MM.1S (cell line): ENCODE measurements around the gene SOX18.

Source experiments
- DNase-seq: peaks from one replicate; pipeline ENCODE4 v3.0.0-alpha.2; 2015
- H2AFZ ChIP-seq: fragments of 300-600 bp; sonication (generic); 2 replicates; pipeline ENCODE4 v1.6.0; 2016; ENCODE audit warnings: antibody characterized with exemption, low read length
- H3F3A ChIP-seq: fragments of 300-600 bp; sonication (generic); 2 replicates; pipeline ENCODE4 v1.6.1; 2016; ENCODE audit warnings: mild to moderate bottlenecking, antibody characterized with exemption, low read length, moderate library complexity, mixed read lengths; ENCODE audit not compliant: insufficient read depth
- H3K27ac ChIP-seq: fragments of 300-600 bp; sonication (generic); 2 replicates; pipeline ENCODE4 v1.5.1; 2016; ENCODE audit warnings: mild to moderate bottlenecking, low read length
- H3K27me3 ChIP-seq: fragments of 300-600 bp; sonication (generic); replicated peaks from 2 replicates; pipeline ENCODE4 v1.6.0; 2016; ENCODE audit warnings: low read length; ENCODE audit not compliant: insufficient read depth
- H3K36me3 ChIP-seq: fragments of 300-600 bp; sonication (generic); replicated peaks from 2 replicates; pipeline ENCODE4 v1.6.1; 2016; ENCODE audit warnings: mild to moderate bottlenecking, low read length, mixed read lengths; ENCODE audit not compliant: insufficient read depth
- H3K4me1 ChIP-seq: fragments of 300-600 bp; sonication (generic); 2 replicates; pipeline ENCODE4 v1.6.1; 2016; ENCODE audit warnings: low read length, mixed read lengths
- H3K4me2 ChIP-seq: fragments of 300-600 bp; sonication (generic); 2 replicates; pipeline ENCODE4 v1.6.0; 2016; ENCODE audit warnings: low read depth, low read length
- H3K4me3 ChIP-seq: fragments of 300-600 bp; sonication (generic); 2 replicates; pipeline ENCODE4 v1.5.1; 2016; ENCODE audit warnings: low read length, mixed read lengths
- H3K79me2 ChIP-seq: fragments of 300-600 bp; sonication (generic); 2 replicates; pipeline ENCODE4 v1.6.1; 2016; ENCODE audit warnings: mixed run types, low read length, mixed read lengths
- H3K9ac ChIP-seq: fragments of 300-600 bp; sonication (generic); 2 replicates; pipeline ENCODE4 v1.6.1; 2016; ENCODE audit warnings: low read length, mixed read lengths
- H3K9me2 ChIP-seq: fragments of 300-600 bp; sonication (generic); replicated peaks from 2 replicates; pipeline ENCODE4 v1.6.1; 2016; ENCODE audit warnings: mild to moderate bottlenecking, low read length, mixed read lengths; ENCODE audit not compliant: insufficient read depth
- H3K9me3 ChIP-seq: fragments of 300-600 bp; sonication (generic); replicated peaks from 2 replicates; pipeline ENCODE4 v1.6.1; 2016; ENCODE audit warnings: mild to moderate bottlenecking, low read length, mixed read lengths; ENCODE audit not compliant: insufficient read depth
- H4K20me1 ChIP-seq: fragments of 300-600 bp; sonication (generic); 2 replicates; pipeline ENCODE4 v1.6.1; 2016; ENCODE audit warnings: mild to moderate bottlenecking, low read length, moderate library complexity, mixed read lengths; ENCODE audit not compliant: insufficient read depth
- CTCF ChIP-seq: fragments of 300-600 bp; sonication (generic); IDR thresholded peaks from 2 replicates; pipeline ENCODE4 v1.5.1; 2016; ENCODE audit warnings: antibody characterized with exemption, low read length, mixed read lengths
- EZH2 ChIP-seq: fragments of 300-600 bp; sonication (generic); optimal IDR thresholded peaks from 2 replicates; pipeline ENCODE3; 2017; ENCODE audit warnings: low read depth, mild to moderate bottlenecking, antibody characterized with exemption, low read length, mixed read lengths
- EZH2phosphoT487 ChIP-seq: fragments of 300-600 bp; sonication (generic); IDR thresholded peaks from 2 replicates; pipeline ENCODE4 v1.6.1; 2018; ENCODE audit warnings: antibody characterized with exemption, low read length

The SOX18 gene

DNA sequence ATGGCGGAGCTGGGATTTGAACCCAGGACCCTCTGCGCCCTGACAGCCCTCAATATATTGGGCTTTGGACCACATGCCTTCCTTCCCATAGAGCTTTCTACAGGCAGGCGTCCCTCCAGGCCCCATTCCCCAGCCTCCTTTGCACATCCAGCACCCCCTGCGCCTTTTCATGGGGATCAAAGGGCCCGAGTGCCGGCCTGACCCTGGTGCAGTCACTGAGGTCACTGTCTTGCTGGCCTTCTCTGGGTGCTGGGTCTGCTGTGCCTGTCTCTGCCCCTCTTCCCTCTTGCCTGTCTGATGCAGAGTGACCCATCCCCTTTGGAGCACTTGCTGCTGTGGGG is 32.2 kb upstream of the SOX18 start:
- Histone ChIP-seq H3K36me3 (no peaks in the 10 kb centered on the region), H2AFZ (no peak overlapping the region), H3K9me3 (no peaks in the 10 kb centered on the region), H3K79me2 (no peaks in the 10 kb centered on the region), H3K4me2 (no peak overlapping the region), H4K20me1 (no peaks in the 10 kb centered on the region), H3K4me1 (peaks cover 17% of the 10 kb centered on the region), H3K27me3 (peaks cover 58% of the 10 kb centered on the region), H3K9me2 (no peaks in the 10 kb centered on the region), H3F3A (peaks cover 26% of the 10 kb centered on the region), H3K4me3 (no peak overlapping the region), H3K27ac (no peak overlapping the region), H3K9ac (no peak overlapping the region)
- no peak for DNase-seq
- TF ChIP-seq EZH2phosphoT487 (no peak), EZH2 (no peak), CTCF (no peak)

DNA sequence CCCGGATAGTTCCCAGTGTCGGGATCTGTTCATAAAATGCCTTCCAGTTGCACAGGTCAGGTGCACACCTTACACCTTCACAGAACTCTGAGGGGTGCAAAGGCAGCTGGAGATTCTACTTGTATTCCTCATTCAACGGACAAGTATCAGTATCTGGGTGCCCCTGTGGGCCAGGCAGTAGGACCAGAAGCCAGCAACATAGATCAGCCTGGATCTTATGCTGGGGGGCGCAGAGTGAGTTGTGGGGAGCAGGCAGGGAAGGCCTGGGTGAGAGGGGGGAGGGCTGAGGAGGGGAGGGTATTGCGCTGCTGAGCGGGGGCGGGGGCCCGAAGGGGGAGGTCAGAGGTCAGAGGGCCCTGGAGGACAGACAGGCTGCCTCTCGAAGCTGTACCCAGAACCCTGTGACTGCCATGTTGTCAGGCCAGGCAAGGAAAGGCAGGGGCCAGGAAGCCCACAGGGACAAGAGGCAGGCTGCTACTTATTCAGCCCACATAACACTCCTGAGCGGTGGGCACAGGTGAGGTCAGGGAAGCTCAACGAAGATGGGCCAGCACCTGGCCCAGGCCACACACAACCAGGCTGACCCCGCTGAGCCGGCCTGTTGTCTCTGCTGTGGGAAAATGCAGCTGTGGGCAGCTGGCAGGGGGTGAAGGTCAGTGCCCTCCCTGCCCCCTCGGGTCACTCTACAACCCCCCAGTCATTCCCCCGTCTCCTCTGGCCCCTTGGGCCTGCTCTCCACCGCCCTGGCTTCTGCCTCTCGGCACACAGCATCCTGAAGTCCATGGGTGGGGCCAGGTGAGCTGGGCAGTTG is 31.6 kb upstream of the SOX18 start:
- H3K4me3 ChIP-seq: no peak overlapping the region

DNA sequence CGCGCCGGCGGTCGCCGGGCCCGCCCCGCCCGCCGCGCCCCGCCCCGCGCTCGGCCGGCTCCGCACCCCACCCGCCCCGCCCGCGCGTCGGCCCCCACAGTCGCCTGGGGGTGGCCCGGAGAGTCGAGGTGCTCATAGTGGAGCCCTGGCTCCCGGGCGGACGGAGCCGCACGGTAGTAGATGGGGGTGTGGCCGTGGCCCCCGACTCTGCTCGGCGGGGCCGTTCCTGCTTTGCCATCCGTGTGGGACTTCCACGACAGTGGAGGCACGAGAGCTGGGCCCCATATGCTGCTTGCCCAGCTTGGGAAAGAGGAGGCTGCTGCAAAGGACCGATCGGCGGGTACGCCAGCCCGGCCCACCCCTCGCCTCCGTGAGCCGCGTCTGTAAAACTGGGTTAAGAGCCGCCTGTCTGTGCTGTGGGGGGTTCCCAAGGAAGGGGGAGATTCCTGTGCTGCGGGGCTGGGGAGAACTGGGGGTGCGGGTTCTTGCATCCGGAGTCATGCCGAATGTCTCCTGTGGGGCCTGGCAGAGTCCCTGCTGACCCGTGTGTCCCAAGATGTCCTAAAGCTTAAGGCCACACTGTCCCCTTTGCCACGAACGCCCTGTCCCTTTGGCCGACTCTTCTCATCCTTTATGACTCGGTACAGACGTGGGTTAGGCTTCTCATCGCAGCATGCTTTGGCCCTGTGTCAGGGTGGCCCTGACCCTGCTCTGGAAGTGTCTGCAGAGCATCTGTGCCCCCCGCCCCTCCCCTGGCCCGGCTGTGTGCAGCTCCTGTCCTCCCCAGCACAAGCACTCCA is 30.8 kb upstream of the SOX18 start, which contains the start of gene OPRL1:
TSS of gene OPRL1 (plus strand) at position 70 of the 800 bp plus-strand sequence. CDS start 12,639 bp downstream, outside the sequence.
- no peaks in the 10 kb centered on the region for H3K9me2 ChIP-seq
- no peaks in the 10 kb centered on the region for H3K9me3 ChIP-seq
- peak within 1 kb of the TSS; percentile 76 for H3K9ac ChIP-seq
- DNase-seq: no peak
- peak within 1 kb of the TSS; percentile 98 for H3K4me2 ChIP-seq
- H3K27me3 ChIP-seq: peaks cover 44% of the 10 kb centered on the region
- H3K36me3 ChIP-seq: no peaks in the 10 kb centered on the region
- H3F3A ChIP-seq: peaks cover 26% of the 10 kb centered on the region
- H3K4me3 ChIP-seq: peak within 1 kb of the TSS; percentile 94
- H2AFZ ChIP-seq: peak within 1 kb of the TSS; percentile 77
- no peaks in the 10 kb centered on the region for H4K20me1 ChIP-seq
- no peaks in the 10 kb centered on the region for H3K79me2 ChIP-seq
- TF ChIP-seq EZH2: no peak
- TF ChIP-seq CTCF: no peak
- no peak for TF ChIP-seq EZH2phosphoT487
- H3K4me1 ChIP-seq: peaks cover 17% of the 10 kb centered on the region
- no peak within 1 kb of the TSS for H3K27ac ChIP-seq

More for the DNA sequence above, 31.6 kb upstream of the SOX18 start:
- Histone ChIP-seq H3K4me2 (no peak overlapping the region), H3K79me2 (no peaks in the 10 kb centered on the region), H3K9me3 (no peaks in the 10 kb centered on the region), H3K9ac (no peak overlapping the region), H3K27me3 (peaks cover 52% of the 10 kb centered on the region), H3K9me2 (no peaks in the 10 kb centered on the region), H3K4me1 (peaks cover 17% of the 10 kb centered on the region), H2AFZ (no peak overlapping the region), H3F3A (peaks cover 26% of the 10 kb centered on the region), H4K20me1 (no peaks in the 10 kb centered on the region), H3K27ac (no peak overlapping the region), H3K36me3 (no peaks in the 10 kb centered on the region)
- DNase-seq: peak; percentile 2
- TF ChIP-seq EZH2: no peak
- TF ChIP-seq CTCF: no peak
- TF ChIP-seq EZH2phosphoT487: no peak
